IMR-90 (cell line): Measurements from ENCODE around the gene TAS1R1. TPM values are rescaled to one million over a fixed set of nuclear protein-coding genes. Genes with fewer than 3 reads are reported as not detected.

ENCODE experiments used
- ATAC-seq: fragments of 200-7000 bp; cut with Tn5 transposase; 2 replicates; pipeline ENCODE4 v1.9.1; 2020; ENCODE audit warnings: low read depth, mild to moderate bottlenecking, moderate library complexity
- BruUV-seq: library from RNA; stranded (reverse); fragments of 400-500 nt; replicated peaks from 2 replicates; lab custom pipeline; 2021; lab: Mats Ljungman, UMichigan
- CTCF ChIA-PET: fragments of 300-600 bp; formaldehyde crosslinking; extraction: SDS; loops from one replicate; lab custom pipeline; 2021; ENCODE audit warnings: antibody characterized with exemption; lab: Yijun Ruan, JAX
- POLR2A ChIA-PET: fragments of 300-600 bp; sonication (Branson Sonifier 250); formaldehyde crosslinking; loops from one replicate; lab custom pipeline; 2022; ENCODE audit warnings: antibody characterized with exemption; ENCODE audit not compliant: unreplicated experiment; lab: Charles Lee
- DNase-seq: peaks from one replicate; pipeline ENCODE4 v3.0.0; 2013
- H2AFZ ChIP-seq: replicated peaks from 2 replicates; pipeline ENCODE3; 2013; ENCODE audit warnings: low read length, mild to moderate bottlenecking; ENCODE audit not compliant: poor library complexity
- H2AK5ac ChIP-seq: 2 replicates; pipeline ENCODE4 v1.6.1; 2013; ENCODE audit warnings: low read depth, low read length, inconsistent platforms
- H2AK9ac ChIP-seq: replicated peaks from 2 replicates; pipeline ENCODE3; 2013; ENCODE audit warnings: mild to moderate bottlenecking, low read depth, low read length, moderate library complexity; ENCODE audit not compliant: poor library complexity
- H2BK120ac ChIP-seq: 2 replicates; pipeline ENCODE4 v1.6.1; 2013; ENCODE audit warnings: low read depth, low read length, inconsistent platforms
- H2BK15ac ChIP-seq: 3 replicates; pipeline ENCODE4 v1.6.1; 2013; ENCODE audit warnings: low read depth, low read length, inconsistent platforms
- H2BK20ac ChIP-seq: 2 replicates; pipeline ENCODE4 v1.6.1; 2013; ENCODE audit warnings: low read depth, mild to moderate bottlenecking, inconsistent platforms, low read length, moderate library complexity
- H2BK5ac ChIP-seq: 2 replicates; pipeline ENCODE4 v1.6.1; 2013; ENCODE audit warnings: mild to moderate bottlenecking, low read depth, low read length, inconsistent platforms; ENCODE audit not compliant: poor library complexity, severe bottlenecking
- H3K14ac ChIP-seq: replicated peaks from 2 replicates; pipeline ENCODE4 v1.6.1; 2013; ENCODE audit warnings: low read depth, low read length, inconsistent platforms
- H3K18ac ChIP-seq: 2 replicates; pipeline ENCODE4 v1.6.1; 2013; ENCODE audit warnings: low read depth, low read length, control low read depth
- H3K23ac ChIP-seq: 2 replicates; pipeline ENCODE4 v1.6.1; 2013; ENCODE audit warnings: low read depth, low read length, inconsistent platforms
- H3K27ac ChIP-seq: 2 replicates; pipeline ENCODE4 v1.5.1; 2013; ENCODE audit warnings: mild to moderate bottlenecking, control low read depth, low read length; ENCODE audit not compliant: insufficient read depth
- H3K27me3 ChIP-seq: 2 replicates; pipeline ENCODE4 v1.6.1; 2013; ENCODE audit warnings: low read length; ENCODE audit not compliant: control insufficient read depth, insufficient read depth
- H3K36me3 ChIP-seq: 2 replicates; pipeline ENCODE4 v1.6.1; 2013; ENCODE audit warnings: low read length, mixed read lengths; ENCODE audit not compliant: control insufficient read depth, insufficient read depth
- H3K4ac ChIP-seq: 2 replicates; pipeline ENCODE4 v1.6.1; 2013; ENCODE audit warnings: low read depth, low read length, inconsistent platforms
- H3K4me1 ChIP-seq: 2 replicates; pipeline ENCODE4 v1.6.1; 2013; ENCODE audit warnings: low read length, mixed read lengths; ENCODE audit not compliant: control insufficient read depth, insufficient read depth
- H3K4me2 ChIP-seq: 2 replicates; pipeline ENCODE4 v1.6.1; 2013; ENCODE audit warnings: low read depth, mild to moderate bottlenecking, control low read depth, low read length, moderate library complexity
- H3K4me3 ChIP-seq: 2 replicates; pipeline ENCODE4 v1.5.1; 2013; ENCODE audit warnings: low read depth, mild to moderate bottlenecking, control low read depth, low read length, moderate library complexity; ENCODE audit not compliant: insufficient read depth
- H3K56ac ChIP-seq: 2 replicates; pipeline ENCODE4 v1.6.1; 2013; ENCODE audit warnings: low read length, inconsistent platforms; ENCODE audit not compliant: insufficient read depth; ENCODE audit errors: extremely low read depth
- H3K79me1 ChIP-seq, 2 experiments: 2 replicates each; pipeline ENCODE4 v1.6.1; 2013; ENCODE audit warnings: low read length in 2 of 2, inconsistent platforms in 1 of 2, low read depth in 1 of 2
- H3K9ac ChIP-seq: 2 replicates; pipeline ENCODE4 v1.6.1; 2013; ENCODE audit warnings: low read depth, low read length, control low read depth
- H3K9me1 ChIP-seq: 2 replicates; pipeline ENCODE4 v1.6.1; 2013; ENCODE audit warnings: low read length, inconsistent platforms; ENCODE audit not compliant: insufficient read depth
- H3K9me3 ChIP-seq: 2 replicates; pipeline ENCODE4 v1.6.1; 2013; ENCODE audit warnings: low read length; ENCODE audit not compliant: control insufficient read depth, insufficient read depth
- H4K20me1 ChIP-seq: 2 replicates; pipeline ENCODE4 v1.6.1; 2013; ENCODE audit warnings: low read length, inconsistent platforms; ENCODE audit not compliant: insufficient read depth
- H4K5ac ChIP-seq: 2 replicates; pipeline ENCODE4 v1.6.1; 2013; ENCODE audit warnings: mild to moderate bottlenecking, low read depth, low read length, control low read depth
- H4K8ac ChIP-seq, 2 experiments: 2 replicates each; pipeline ENCODE4 v1.6.1; 2013; ENCODE audit warnings: low read depth in 2 of 2, low read length in 2 of 2, control low read depth in 1 of 2, inconsistent platforms in 1 of 2
- H4K91ac ChIP-seq: 2 replicates; pipeline ENCODE4 v1.6.1; 2013; ENCODE audit warnings: low read depth, low read length, inconsistent platforms; ENCODE audit not compliant: insufficient read depth
- BHLHE40 ChIP-seq: fragments of 150-350 bp; IDR thresholded peaks from 2 replicates; pipeline ENCODE4 v1.6.1; 2016; ENCODE audit warnings: mild to moderate bottlenecking, low read depth, low read length
- CEBPB ChIP-seq: IDR thresholded peaks from 2 replicates; pipeline ENCODE4 v1.6.1; 2012; ENCODE audit warnings: low read depth, low read length, improper control_type of control experiment
- CHD1 ChIP-seq: IDR thresholded peaks from 2 replicates; pipeline ENCODE4 v1.6.1; 2012; ENCODE audit warnings: low read depth, low read length, improper control_type of control experiment
- FOS ChIP-seq: fragments of 150-350 bp; IDR thresholded peaks from 2 replicates; pipeline ENCODE4 v1.6.1; 2016; ENCODE audit warnings: low read depth, low read length
- MAZ ChIP-seq: IDR thresholded peaks from 2 replicates; pipeline ENCODE4 v1.6.1; 2012; ENCODE audit warnings: low read depth, mild to moderate bottlenecking, low read length, improper control_type of control experiment, moderate library complexity, borderline replicate concordance
- POLR2A ChIP-seq: IDR thresholded peaks from 2 replicates; pipeline ENCODE4 v1.6.1; 2012; ENCODE audit warnings: mild to moderate bottlenecking, low read depth, low read length
- RCOR1 ChIP-seq: IDR thresholded peaks from 2 replicates; pipeline ENCODE4 v1.6.1; 2012; ENCODE audit warnings: mild to moderate bottlenecking, low read length, improper control_type of control experiment; ENCODE audit not compliant: insufficient replicate concordance
- RFX5 ChIP-seq: IDR thresholded peaks from 2 replicates; pipeline ENCODE4 v1.8.0; 2012; ENCODE audit warnings: low read depth, mild to moderate bottlenecking, low read length, moderate library complexity
- SMC3 ChIP-seq: fragments of 150-350 bp; IDR thresholded peaks from 2 replicates; pipeline ENCODE4 v1.6.1; 2016; ENCODE audit warnings: low read depth, mild to moderate bottlenecking, antibody characterized with exemption, low read length, moderate library complexity
- WGBS, 2 experiments: methylation state at CpG; one replicate each; pipeline versions ENCODE4 v1.1.5 to v1.1.7; 2013; ENCODE audit warnings: missing lambda C conversion rate in 2 of 2; ENCODE audit not compliant: insufficient read length in 1 of 2; ENCODE audit errors: extremely low coverage in 2 of 2; 5-methylcytosine and 5-hydroxymethylcytosine counted together
- dilution Hi-C: fragments of 300-500 bp; cut with HindIII; formaldehyde crosslinking; loops from one replicate; pipeline ENCODE4 v1.14.3; 2018; ENCODE audit warnings: low sequenced_read_pairs; ENCODE audit not compliant: unreplicated experiment
- in situ Hi-C: fragments of 300-500 bp; cut with MboI; formaldehyde crosslinking; loops from 3 replicates; pipeline ENCODE4 v1.14.3; 2019; ENCODE audit warnings: low sequenced_read_pairs, inconsistent platforms, mixed read lengths
- intact Hi-C: fragments of 100-400 bp; cut with micrococcal nuclease; formaldehyde crosslinking; loops from 2 replicates; pipeline ENCODE4 v1.10.0; 2022
- polyA plus RNA-seq, 3 experiments: library from polyadenylated mRNA; depleted of rRNA; stranded (reverse); fragments of >200 nt; gene quantifications; 2 replicates each; pipeline ENCODE4 v1.2.3, GENCODE V29; 2012; ENCODE audit warnings: low replicate concordance in 1 of 3
- total RNA-seq: library from RNA; depleted of rRNA; stranded (reverse); fragments of >200 nt; gene quantifications from 2 replicates; pipeline ENCODE4 v1.2.3, GENCODE V29; 2012
- TF ChIP-seq, protein P1 (sequence below): fragments of 150-350 bp; IDR thresholded peaks from 2 replicates; pipeline ENCODE4 v1.6.1; 2017; ENCODE audit warnings: mild to moderate bottlenecking, antibody characterized with exemption, low read length, low read depth

The TAS1R1 gene
- total and polyA plus RNA-seq, 2 of the 4 experiments (the other 2 are of a cell fraction): 0.05 TPM; not detected in 1

GRCh38 chr1:6512245-6512907, 42.7 kb upstream of the TAS1R1 start:
- no peak overlapping the region for H3K9ac ChIP-seq
- CTCF ChIA-PET: interaction anchor here (1.7 kb wide), 1 partner anchor 11 kb away, joined by 6 read pairs; no protein-coding TSS in a partner anchor
- no peak overlapping the region for H4K5ac ChIP-seq
- WGBS, 2 experiments: 84% methylated on average over 6 of the region's 19 CpGs; no CpG with 5 or more reads in 1 of the 2 experiments
- no peak overlapping the region for H2BK120ac ChIP-seq
- in situ Hi-C loops: no loop called here
- no peaks in the 10 kb centered on the region for H4K20me1 ChIP-seq
- H3K56ac ChIP-seq: no peak overlapping the region
- H3K9me1 ChIP-seq: peaks cover 6% of the 10 kb centered on the region; the same call in 1 of the 2 replicates
- POLR2A ChIA-PET: no interaction called here
- dilution Hi-C loops: no loop called here
- H2BK20ac ChIP-seq: no peak overlapping the region
- no peak overlapping the region for H2BK5ac ChIP-seq
- H2AK5ac ChIP-seq: no peak overlapping the region
- no peaks in the 10 kb centered on the region for H3K36me3 ChIP-seq
- H3K18ac ChIP-seq: no peak overlapping the region
- H3K9me3 ChIP-seq: no peaks in the 10 kb centered on the region
- no peak overlapping the region for H3K4me3 ChIP-seq
- H3K4me1 ChIP-seq: peaks cover 4% of the 10 kb centered on the region
- H3K23ac ChIP-seq: no peak overlapping the region
- no peak overlapping the region for H3K4ac ChIP-seq
- H3K14ac ChIP-seq: no peak overlapping the region
- no TSS peak for BruUV-seq
- no peak overlapping the region for H2AFZ ChIP-seq
- intact Hi-C loops: no loop called here
- peaks cover 2% of the 10 kb centered on the region; the same call in 1 of the 2 replicates for H3K27me3 ChIP-seq
- H3K27ac ChIP-seq: no peak overlapping the region
- H3K4me2 ChIP-seq: no peak overlapping the region
- H3K79me1 ChIP-seq: no peaks in the 10 kb centered on the region
- no peak overlapping the region for H4K91ac ChIP-seq
- TF ChIP-seq BHLHE40: no peak
- no peak for TF ChIP-seq POLR2A
- TF ChIP-seq RFX5: no peak
- TF ChIP-seq RCOR1: no peak
- TF ChIP-seq FOS: no peak
- no peak for TF ChIP-seq CHD1
- TF ChIP-seq, protein P1, sequence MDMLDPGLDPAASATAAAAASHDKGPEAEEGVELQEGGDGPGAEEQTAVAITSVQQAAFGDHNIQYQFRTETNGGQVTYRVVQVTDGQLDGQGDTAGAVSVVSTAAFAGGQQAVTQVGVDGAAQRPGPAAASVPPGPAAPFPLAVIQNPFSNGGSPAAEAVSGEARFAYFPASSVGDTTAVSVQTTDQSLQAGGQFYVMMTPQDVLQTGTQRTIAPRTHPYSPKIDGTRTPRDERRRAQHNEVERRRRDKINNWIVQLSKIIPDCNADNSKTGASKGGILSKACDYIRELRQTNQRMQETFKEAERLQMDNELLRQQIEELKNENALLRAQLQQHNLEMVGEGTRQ: no peak
- TF ChIP-seq MAZ: no peak
- TF ChIP-seq SMC3: no peak
- no peak for TF ChIP-seq CEBPB
- no peak overlapping the region for H4K8ac ChIP-seq
- no peak overlapping the region for H2AK9ac ChIP-seq
- DNase-seq (no peak), ATAC-seq (no peak)
- H2BK15ac ChIP-seq: no peak overlapping the region
